Measurements from ENCODE around the gene SPSB4. TPM values are rescaled to one million over a fixed set of nuclear protein-coding genes. Genes with fewer than 3 reads are reported as not detected.

Gene SPSB4
- total RNA-seq, 1 donor: not detected

GRCh38 chr3:141179983-141180382 is 128.8 kb downstream of the SPSB4 start:
- TF ChIP-seq, protein P1, sequence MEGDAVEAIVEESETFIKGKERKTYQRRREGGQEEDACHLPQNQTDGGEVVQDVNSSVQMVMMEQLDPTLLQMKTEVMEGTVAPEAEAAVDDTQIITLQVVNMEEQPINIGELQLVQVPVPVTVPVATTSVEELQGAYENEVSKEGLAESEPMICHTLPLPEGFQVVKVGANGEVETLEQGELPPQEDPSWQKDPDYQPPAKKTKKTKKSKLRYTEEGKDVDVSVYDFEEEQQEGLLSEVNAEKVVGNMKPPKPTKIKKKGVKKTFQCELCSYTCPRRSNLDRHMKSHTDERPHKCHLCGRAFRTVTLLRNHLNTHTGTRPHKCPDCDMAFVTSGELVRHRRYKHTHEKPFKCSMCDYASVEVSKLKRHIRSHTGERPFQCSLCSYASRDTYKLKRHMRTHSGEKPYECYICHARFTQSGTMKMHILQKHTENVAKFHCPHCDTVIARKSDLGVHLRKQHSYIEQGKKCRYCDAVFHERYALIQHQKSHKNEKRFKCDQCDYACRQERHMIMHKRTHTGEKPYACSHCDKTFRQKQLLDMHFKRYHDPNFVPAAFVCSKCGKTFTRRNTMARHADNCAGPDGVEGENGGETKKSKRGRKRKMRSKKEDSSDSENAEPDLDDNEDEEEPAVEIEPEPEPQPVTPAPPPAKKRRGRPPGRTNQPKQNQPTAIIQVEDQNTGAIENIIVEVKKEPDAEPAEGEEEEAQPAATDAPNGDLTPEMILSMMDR (IDR thresholded peaks at IDR 0.05; ENCODE audit: insufficient read depth, low read length): no peak
- DNase-seq (ENCODE audit: low read depth): no peak
- no peak overlapping the region for H3K4me3 ChIP-seq (ENCODE audit: low read depth, low read length)

GRCh38 chr3:141181196-141181595 is 130.0 kb downstream of the SPSB4 start:
- TF ChIP-seq, protein P1 (IDR thresholded peaks at IDR 0.05; ENCODE audit: insufficient read depth, low read length): no peak
- no peak overlapping the region for H3K4me3 ChIP-seq (ENCODE audit: low read depth, low read length)

DNA sequence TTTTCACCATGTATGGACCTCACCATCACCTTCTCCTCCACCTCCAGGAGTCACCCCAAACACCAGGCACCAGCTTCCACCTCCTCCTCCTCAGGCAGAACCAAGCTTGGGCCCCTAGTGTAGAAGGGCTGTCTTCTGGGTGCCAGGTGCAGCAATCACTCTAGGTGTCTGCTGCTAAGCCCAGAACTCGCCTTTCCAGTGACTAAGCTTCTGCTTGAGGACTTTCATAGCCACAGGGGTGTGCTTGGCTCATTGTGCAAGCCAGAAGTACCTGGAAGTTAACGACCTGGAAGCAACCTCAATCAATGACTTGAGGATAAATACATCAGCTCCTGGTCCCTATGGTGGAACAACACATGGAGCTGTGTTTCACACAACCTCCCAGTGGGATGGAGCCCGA is 130.7 kb downstream of the SPSB4 start:
- H3K4me3 ChIP-seq (ENCODE audit: low read depth, low read length): no peak overlapping the region
- no peak for DNase-seq (ENCODE audit: low read depth)
- TF ChIP-seq, protein P1 (IDR thresholded peaks at IDR 0.05; ENCODE audit: insufficient read depth, low read length): no peak

More at GRCh38 chr3:141181196-141181595, 130.0 kb downstream of the SPSB4 start:
- DNase-seq (ENCODE audit: low read depth): no peak

- TF ChIP-seq, protein P1 (IDR thresholded peaks at IDR 0.05; ENCODE audit: insufficient read depth, low read length): no peak
- no peak for DNase-seq (ENCODE audit: low read depth)
- H3K4me3 ChIP-seq (ENCODE audit: low read depth, low read length): no peak overlapping the region
These were observed 132.5 kb downstream of the SPSB4 start for GRCh38 chr3:141183606-141184005.

GRCh38 chr3:141184430-141184829 is 133.3 kb downstream of the SPSB4 start:
- TF ChIP-seq, protein P1 (IDR thresholded peaks at IDR 0.05; ENCODE audit: insufficient read depth, low read length): no peak
- DNase-seq (ENCODE audit: low read depth): no peak
- no peak overlapping the region for H3K4me3 ChIP-seq (ENCODE audit: low read depth, low read length)

DNA sequence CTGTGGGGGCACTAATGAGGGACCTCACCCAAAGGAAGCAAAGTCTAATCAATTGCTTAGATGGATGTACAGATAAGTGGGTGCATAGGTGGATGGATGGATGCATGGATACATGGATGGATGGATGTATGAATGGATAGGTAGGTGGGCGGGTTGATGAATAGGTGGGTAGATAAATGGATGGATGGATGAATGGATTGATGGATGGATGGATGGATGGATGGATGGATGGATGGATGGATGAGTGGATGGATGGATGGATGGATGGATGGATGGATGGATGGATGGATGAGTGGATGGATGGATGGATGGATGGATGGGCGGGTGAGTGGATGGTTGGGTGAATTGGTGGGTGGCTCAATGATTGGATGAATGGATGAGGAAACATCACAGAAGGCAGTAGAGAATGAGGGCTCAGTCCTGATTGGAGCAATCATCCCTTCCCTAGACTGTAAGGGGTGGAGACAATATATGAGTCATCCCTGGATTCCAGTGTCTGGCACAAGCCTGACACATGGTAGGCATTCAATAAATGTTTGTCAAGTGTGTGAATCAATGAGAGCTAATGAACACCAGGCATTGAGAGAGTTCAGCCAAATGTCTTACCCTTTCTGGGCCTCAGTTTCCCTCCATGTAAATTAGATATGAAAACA is 140.1 kb downstream of the SPSB4 start:
- TF ChIP-seq, protein P1 (IDR thresholded peaks at IDR 0.05; ENCODE audit: insufficient read depth, low read length): no peak
- DNase-seq (ENCODE audit: low read depth): no peak
- no peak overlapping the region for H3K4me3 ChIP-seq (ENCODE audit: low read depth, low read length)

DNA sequence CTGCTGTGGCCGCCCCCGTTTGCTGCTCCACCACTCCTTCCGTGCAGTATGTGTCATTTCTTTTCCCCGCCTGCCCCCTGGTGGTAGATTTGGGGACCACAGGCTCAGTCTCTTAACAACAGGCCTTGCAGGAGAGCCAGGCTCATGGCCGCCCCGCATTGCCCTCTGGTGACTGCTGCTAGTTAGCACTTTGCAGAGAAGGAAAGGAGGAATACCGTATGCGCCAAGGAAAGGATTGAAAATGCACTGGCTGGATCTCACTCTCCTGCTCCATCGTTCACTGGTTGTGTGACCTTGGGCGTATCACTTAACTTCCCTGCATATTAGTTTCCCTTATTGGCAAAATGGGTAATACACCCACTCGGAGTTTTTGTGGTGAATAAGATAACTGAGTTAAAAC is 141.2 kb downstream of the SPSB4 start:
- peak; percentile 94 for DNase-seq (ENCODE audit: low read depth)
- TF ChIP-seq, protein P1 (IDR thresholded peaks at IDR 0.05; ENCODE audit: insufficient read depth, low read length): peak; percentile 96
- no peak overlapping the region for H3K4me3 ChIP-seq (ENCODE audit: low read depth, low read length)
